ENCODE measurements around the gene PAQR5. TPM values are rescaled to one million over a fixed set of nuclear protein-coding genes. Genes with fewer than 3 reads are reported as not detected.

PAQR5 gene
- total and polyA plus RNA-seq, 4 donors, result 0.19 to 1.1 (median 0.53) TPM

DNA sequence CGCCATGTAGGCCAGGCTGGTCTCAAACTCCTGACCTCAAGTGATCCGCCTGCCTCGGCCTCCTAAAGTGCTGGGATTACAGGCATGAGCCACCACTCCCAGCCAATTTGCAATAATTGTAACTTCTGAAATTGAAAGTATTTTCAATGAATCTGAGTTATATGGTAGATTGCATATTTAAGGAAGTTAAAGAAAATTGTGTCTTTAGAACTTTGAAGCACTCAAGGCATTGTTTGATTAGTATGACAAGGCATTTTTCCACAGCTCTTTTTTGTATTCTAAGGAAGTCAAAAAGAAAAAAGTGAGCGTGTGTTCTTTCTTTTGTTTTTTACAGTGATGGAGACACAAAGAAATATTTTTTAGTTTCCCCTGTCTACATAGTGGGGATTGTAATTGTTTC is 138.2 kb downstream of the PAQR5 start:
- Histone ChIP-seq H3K9ac (ENCODE audit: low read depth in 1 of 2, low read length in 2 of 2) (no peak overlapping the region), H3K27me3 (ENCODE audit: control insufficient read depth in 4 of 4, insufficient read depth in 4 of 4, low read length in 3 of 4) (no peaks in the 10 kb centered on the region), H3K27ac (ENCODE audit: low read depth in 1 of 2, low read length in 2 of 2) (no peak overlapping the region), H3K36me3 (ENCODE audit: control insufficient read depth in 4 of 4, insufficient read depth in 3 of 4, low read depth in 1 of 4, low read length in 3 of 4) (no peaks in the 10 kb centered on the region), H3K4me1 (ENCODE audit: control insufficient read depth in 4 of 4, insufficient read depth in 4 of 4, low read length in 3 of 4) (no peaks in the 10 kb centered on the region), H3K4me3 (ENCODE audit: low read depth in 1 of 3, low read length in 3 of 3) (no peak overlapping the region), H3K9me3 (ENCODE audit: control insufficient read depth in 4 of 4, low read length in 3 of 4) (no peaks in the 10 kb centered on the region)
- TF ChIP-seq NR2F2 (IDR thresholded peaks at IDR 0.05) (no peak), GABPA (IDR thresholded peaks at IDR 0.05 in 1 of 2, conservative IDR thresholded peaks at IDR 0.05 in 1 of 2) (no peak), TAF1 (conservative IDR thresholded peaks at IDR 0.05) (no peak)
- TF ChIP-seq, protein P1, sequence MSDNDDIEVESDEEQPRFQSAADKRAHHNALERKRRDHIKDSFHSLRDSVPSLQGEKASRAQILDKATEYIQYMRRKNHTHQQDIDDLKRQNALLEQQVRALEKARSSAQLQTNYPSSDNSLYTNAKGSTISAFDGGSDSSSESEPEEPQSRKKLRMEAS (IDR thresholded peaks at IDR 0.05), result no peak
- TF ChIP-seq, protein P2, sequence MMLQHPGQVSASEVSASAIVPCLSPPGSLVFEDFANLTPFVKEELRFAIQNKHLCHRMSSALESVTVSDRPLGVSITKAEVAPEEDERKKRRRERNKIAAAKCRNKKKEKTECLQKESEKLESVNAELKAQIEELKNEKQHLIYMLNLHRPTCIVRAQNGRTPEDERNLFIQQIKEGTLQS (IDR thresholded peaks at IDR 0.05), result no peak
- TF ChIP-seq, protein P3, sequence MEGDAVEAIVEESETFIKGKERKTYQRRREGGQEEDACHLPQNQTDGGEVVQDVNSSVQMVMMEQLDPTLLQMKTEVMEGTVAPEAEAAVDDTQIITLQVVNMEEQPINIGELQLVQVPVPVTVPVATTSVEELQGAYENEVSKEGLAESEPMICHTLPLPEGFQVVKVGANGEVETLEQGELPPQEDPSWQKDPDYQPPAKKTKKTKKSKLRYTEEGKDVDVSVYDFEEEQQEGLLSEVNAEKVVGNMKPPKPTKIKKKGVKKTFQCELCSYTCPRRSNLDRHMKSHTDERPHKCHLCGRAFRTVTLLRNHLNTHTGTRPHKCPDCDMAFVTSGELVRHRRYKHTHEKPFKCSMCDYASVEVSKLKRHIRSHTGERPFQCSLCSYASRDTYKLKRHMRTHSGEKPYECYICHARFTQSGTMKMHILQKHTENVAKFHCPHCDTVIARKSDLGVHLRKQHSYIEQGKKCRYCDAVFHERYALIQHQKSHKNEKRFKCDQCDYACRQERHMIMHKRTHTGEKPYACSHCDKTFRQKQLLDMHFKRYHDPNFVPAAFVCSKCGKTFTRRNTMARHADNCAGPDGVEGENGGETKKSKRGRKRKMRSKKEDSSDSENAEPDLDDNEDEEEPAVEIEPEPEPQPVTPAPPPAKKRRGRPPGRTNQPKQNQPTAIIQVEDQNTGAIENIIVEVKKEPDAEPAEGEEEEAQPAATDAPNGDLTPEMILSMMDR (IDR thresholded peaks at IDR 0.05; ENCODE audit: low read depth, low read length, missing input control), result no peak
- TF ChIP-seq, protein P4, sequence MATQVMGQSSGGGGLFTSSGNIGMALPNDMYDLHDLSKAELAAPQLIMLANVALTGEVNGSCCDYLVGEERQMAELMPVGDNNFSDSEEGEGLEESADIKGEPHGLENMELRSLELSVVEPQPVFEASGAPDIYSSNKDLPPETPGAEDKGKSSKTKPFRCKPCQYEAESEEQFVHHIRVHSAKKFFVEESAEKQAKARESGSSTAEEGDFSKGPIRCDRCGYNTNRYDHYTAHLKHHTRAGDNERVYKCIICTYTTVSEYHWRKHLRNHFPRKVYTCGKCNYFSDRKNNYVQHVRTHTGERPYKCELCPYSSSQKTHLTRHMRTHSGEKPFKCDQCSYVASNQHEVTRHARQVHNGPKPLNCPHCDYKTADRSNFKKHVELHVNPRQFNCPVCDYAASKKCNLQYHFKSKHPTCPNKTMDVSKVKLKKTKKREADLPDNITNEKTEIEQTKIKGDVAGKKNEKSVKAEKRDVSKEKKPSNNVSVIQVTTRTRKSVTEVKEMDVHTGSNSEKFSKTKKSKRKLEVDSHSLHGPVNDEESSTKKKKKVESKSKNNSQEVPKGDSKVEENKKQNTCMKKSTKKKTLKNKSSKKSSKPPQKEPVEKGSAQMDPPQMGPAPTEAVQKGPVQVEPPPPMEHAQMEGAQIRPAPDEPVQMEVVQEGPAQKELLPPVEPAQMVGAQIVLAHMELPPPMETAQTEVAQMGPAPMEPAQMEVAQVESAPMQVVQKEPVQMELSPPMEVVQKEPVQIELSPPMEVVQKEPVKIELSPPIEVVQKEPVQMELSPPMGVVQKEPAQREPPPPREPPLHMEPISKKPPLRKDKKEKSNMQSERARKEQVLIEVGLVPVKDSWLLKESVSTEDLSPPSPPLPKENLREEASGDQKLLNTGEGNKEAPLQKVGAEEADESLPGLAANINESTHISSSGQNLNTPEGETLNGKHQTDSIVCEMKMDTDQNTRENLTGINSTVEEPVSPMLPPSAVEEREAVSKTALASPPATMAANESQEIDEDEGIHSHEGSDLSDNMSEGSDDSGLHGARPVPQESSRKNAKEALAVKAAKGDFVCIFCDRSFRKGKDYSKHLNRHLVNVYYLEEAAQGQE (IDR thresholded peaks at IDR 0.05), result no peak
- WGBS, result 93% methylated on average over 4 of the region's 4 CpGs
- no peak for DNase-seq (ENCODE audit: low spot score)

- 86% methylated on average over 4 of the region's 4 CpGs for WGBS
- no peak overlapping the region for H3K27ac ChIP-seq (ENCODE audit: low read depth in 1 of 2, low read length in 2 of 2)
- no peak overlapping the region for H3K9ac ChIP-seq (ENCODE audit: low read depth in 1 of 2, low read length in 2 of 2)
- H3K36me3 ChIP-seq (ENCODE audit: control insufficient read depth in 4 of 4, insufficient read depth in 3 of 4, low read depth in 1 of 4, low read length in 3 of 4), result no peaks in the 10 kb centered on the region
- DNase-seq (ENCODE audit: low spot score), result no peak
- H3K27me3 ChIP-seq (ENCODE audit: control insufficient read depth in 4 of 4, insufficient read depth in 4 of 4, low read length in 3 of 4), result no peaks in the 10 kb centered on the region
- no peaks in the 10 kb centered on the region for H3K4me1 ChIP-seq (ENCODE audit: control insufficient read depth in 4 of 4, insufficient read depth in 4 of 4, low read length in 3 of 4)
- H3K9me3 ChIP-seq (ENCODE audit: control insufficient read depth in 4 of 4, low read length in 3 of 4), result no peaks in the 10 kb centered on the region
- no peak overlapping the region for H3K4me3 ChIP-seq (ENCODE audit: low read depth in 1 of 3, low read length in 3 of 3)
- TF ChIP-seq, protein P1 (IDR thresholded peaks at IDR 0.05), result no peak
- no peak for TF ChIP-seq SP1 (IDR thresholded peaks at IDR 0.05)
- no peak for TF ChIP-seq RXRA (IDR thresholded peaks at IDR 0.05)
- TF ChIP-seq YY1 (IDR thresholded peaks at IDR 0.05), result no peak
- TF ChIP-seq JUND (IDR thresholded peaks at IDR 0.05), result no peak
- TF ChIP-seq RAD21 (IDR thresholded peaks at IDR 0.05), result no peak
- TF ChIP-seq TAF1 (conservative IDR thresholded peaks at IDR 0.05), result no peak
- TF ChIP-seq, protein P4 (IDR thresholded peaks at IDR 0.05), result no peak
- TF ChIP-seq, protein P5, sequence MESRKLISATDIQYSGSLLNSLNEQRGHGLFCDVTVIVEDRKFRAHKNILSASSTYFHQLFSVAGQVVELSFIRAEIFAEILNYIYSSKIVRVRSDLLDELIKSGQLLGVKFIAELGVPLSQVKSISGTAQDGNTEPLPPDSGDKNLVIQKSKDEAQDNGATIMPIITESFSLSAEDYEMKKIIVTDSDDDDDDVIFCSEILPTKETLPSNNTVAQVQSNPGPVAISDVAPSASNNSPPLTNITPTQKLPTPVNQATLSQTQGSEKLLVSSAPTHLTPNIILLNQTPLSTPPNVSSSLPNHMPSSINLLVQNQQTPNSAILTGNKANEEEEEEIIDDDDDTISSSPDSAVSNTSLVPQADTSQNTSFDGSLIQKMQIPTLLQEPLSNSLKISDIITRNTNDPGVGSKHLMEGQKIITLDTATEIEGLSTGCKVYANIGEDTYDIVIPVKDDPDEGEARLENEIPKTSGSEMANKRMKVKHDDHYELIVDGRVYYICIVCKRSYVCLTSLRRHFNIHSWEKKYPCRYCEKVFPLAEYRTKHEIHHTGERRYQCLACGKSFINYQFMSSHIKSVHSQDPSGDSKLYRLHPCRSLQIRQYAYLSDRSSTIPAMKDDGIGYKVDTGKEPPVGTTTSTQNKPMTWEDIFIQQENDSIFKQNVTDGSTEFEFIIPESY (IDR thresholded peaks at IDR 0.05), result no peak
- TF ChIP-seq EGR1 (IDR thresholded peaks at IDR 0.05; ENCODE audit: low read depth in 2 of 2), result no peak
- TF ChIP-seq, protein P3 (IDR thresholded peaks at IDR 0.05; ENCODE audit: low read depth, low read length, missing input control), result no peak
- TF ChIP-seq FOXA2 (IDR thresholded peaks at IDR 0.05), result no peak
- no peak for TF ChIP-seq NR2F2 (IDR thresholded peaks at IDR 0.05)
- TF ChIP-seq HNF4A (conservative IDR thresholded peaks at IDR 0.05), result no peak
- TF ChIP-seq, protein P2 (IDR thresholded peaks at IDR 0.05), result no peak
- TF ChIP-seq GABPA (IDR thresholded peaks at IDR 0.05 in 1 of 2, conservative IDR thresholded peaks at IDR 0.05 in 1 of 2), result no peak
- no peak for TF ChIP-seq FOXA1 (IDR thresholded peaks at IDR 0.05)
Observed at GRCh38 chr15:69439623-69440022, 140.9 kb downstream of the PAQR5 start.

All from liver (tissue), 9 donors.